ENCODE results near the gene KIF12. TPM values are rescaled to one million over a fixed set of nuclear protein-coding genes. Genes with fewer than 3 reads are reported as not detected.
"Not testable (repeated sequence)": the region's sequence is repeated elsewhere in the genome, so short reads cannot be mapped to it uniquely, and the experiment has no call there.

The KIF12 gene
- polyA plus RNA-seq, 4 donors: 14.3 to 151 (median 105) TPM

- DNase-seq (no peak), FAIRE-seq (no peak)
- H3K4me3 ChIP-seq (ENCODE audit: low read depth in 1 of 3, low read length in 3 of 3): no peak overlapping the region
- peaks cover 0 to 2% of the 10 kb centered on the region in 2 donors for H3K9me3 ChIP-seq (ENCODE audit: control insufficient read depth in 2 of 2, insufficient read depth in 1 of 2, low read depth in 1 of 2, low read length in 1 of 2)
- H3K27ac ChIP-seq (ENCODE audit: low read depth in 1 of 3, low read length in 2 of 3): no peak overlapping the region
- peaks cover 0 to 13% (median 0%) of the 10 kb centered on the region in 3 donors for H3K4me1 ChIP-seq (ENCODE audit: control insufficient read depth in 3 of 3, insufficient read depth in 2 of 3, low read depth in 1 of 3, low read length in 2 of 3)
- 86 to 93% (median 92%) methylated on average over 8 of the region's 8 CpGs for WGBS, 3 donors
- no peaks in the 10 kb centered on the region for H3K36me3 ChIP-seq (ENCODE audit: control insufficient read depth in 3 of 3, insufficient read depth in 2 of 3, low read depth in 1 of 3, low read length in 3 of 3)
- H3K27me3 ChIP-seq (ENCODE audit: control insufficient read depth in 3 of 3, insufficient read depth in 3 of 3, low read length in 3 of 3): no peaks in the 10 kb centered on the region
These were observed 39.5 kb upstream of the KIF12 start for GRCh38 chr9:114138552-114138971.

GRCh38 chr9:114137831-114138230 lies 38.7 kb upstream of the KIF12 start:
- WGBS, 3 donors: 81 to 84% (median 83%) methylated on average over 6 of the region's 6 CpGs
- H3K27ac ChIP-seq (ENCODE audit: low read depth in 1 of 3, low read length in 2 of 3): no peak overlapping the region
- no peaks in the 10 kb centered on the region for H3K9me3 ChIP-seq (ENCODE audit: control insufficient read depth in 2 of 2, insufficient read depth in 1 of 2, low read depth in 1 of 2, low read length in 1 of 2)
- H3K4me3 ChIP-seq (ENCODE audit: low read depth in 1 of 3, low read length in 3 of 3): no peak overlapping the region
- H3K36me3 ChIP-seq (ENCODE audit: control insufficient read depth in 3 of 3, insufficient read depth in 2 of 3, low read depth in 1 of 3, low read length in 3 of 3): no peaks in the 10 kb centered on the region
- peaks cover 0 to 13% (median 0%) of the 10 kb centered on the region in 3 donors for H3K4me1 ChIP-seq (ENCODE audit: control insufficient read depth in 3 of 3, insufficient read depth in 2 of 3, low read depth in 1 of 3, low read length in 2 of 3)
- no peaks in the 10 kb centered on the region for H3K27me3 ChIP-seq (ENCODE audit: control insufficient read depth in 3 of 3, insufficient read depth in 3 of 3, low read length in 3 of 3)
- no peak for FAIRE-seq
- no peak for DNase-seq

- FAIRE-seq: no peak
- WGBS, 3 donors: 43 to 68% (median 60%) methylated on average over 5 of the region's 5 CpGs
These were observed 35.8 kb upstream of the KIF12 start for GRCh38 chr9:114134827-114135396.

DNA sequence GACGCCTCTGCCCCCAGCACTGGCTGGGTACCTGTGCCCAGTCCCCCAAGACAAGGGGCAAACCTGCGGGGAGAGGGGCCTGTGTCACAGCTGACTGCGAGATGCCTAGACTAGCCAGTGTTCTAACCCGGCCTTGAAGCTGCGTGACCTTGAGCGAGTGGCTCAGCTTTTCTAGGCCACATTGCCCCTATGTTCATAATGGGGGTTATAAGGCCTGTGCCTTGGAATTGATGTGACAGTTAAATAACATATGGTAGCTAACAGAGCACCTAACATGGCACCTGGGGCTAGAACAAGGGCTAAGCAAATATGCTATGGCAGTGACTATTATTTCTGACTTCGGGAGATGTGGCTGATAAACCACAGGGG lies 33.4 kb upstream of the KIF12 start:
- peaks cover 0 to 4% of the 10 kb centered on the region in 2 donors for H3K9me3 ChIP-seq (ENCODE audit: control insufficient read depth in 2 of 2, insufficient read depth in 1 of 2, low read depth in 1 of 2, low read length in 1 of 2)
- FAIRE-seq (no peak), DNase-seq (no peak)
- no peaks in the 10 kb centered on the region for H3K4me1 ChIP-seq (ENCODE audit: control insufficient read depth in 3 of 3, insufficient read depth in 2 of 3, low read depth in 1 of 3, low read length in 2 of 3)
- H3K27me3 ChIP-seq (ENCODE audit: control insufficient read depth in 3 of 3, insufficient read depth in 3 of 3, low read length in 3 of 3): peaks cover 0 to 4% (median 0%) of the 10 kb centered on the region in 3 donors
- WGBS, 3 donors: 91 to 94% (median 93%) methylated on average over 7 of the region's 7 CpGs
- H3K36me3 ChIP-seq (ENCODE audit: control insufficient read depth in 3 of 3, insufficient read depth in 2 of 3, low read depth in 1 of 3, low read length in 3 of 3): no peaks in the 10 kb centered on the region
- H3K27ac ChIP-seq (ENCODE audit: low read depth in 1 of 3, low read length in 2 of 3): no peak overlapping the region
- no peak overlapping the region for H3K4me3 ChIP-seq (ENCODE audit: low read depth in 1 of 3, low read length in 3 of 3)

More at GRCh38 chr9:114134827-114135396, 35.8 kb upstream of the KIF12 start:
- H3K27ac ChIP-seq (ENCODE audit: low read depth in 1 of 3, low read length in 2 of 3): no peak overlapping the region
- no peak overlapping the region for H3K4me3 ChIP-seq (ENCODE audit: low read depth in 1 of 3, low read length in 3 of 3)
- no peaks in the 10 kb centered on the region for H3K36me3 ChIP-seq (ENCODE audit: control insufficient read depth in 3 of 3, insufficient read depth in 2 of 3, low read depth in 1 of 3, low read length in 3 of 3)
- H3K4me1 ChIP-seq (ENCODE audit: control insufficient read depth in 3 of 3, insufficient read depth in 2 of 3, low read depth in 1 of 3, low read length in 2 of 3): no peaks in the 10 kb centered on the region
- DNase-seq: no peak
- H3K9me3 ChIP-seq (ENCODE audit: control insufficient read depth in 2 of 2, insufficient read depth in 1 of 2, low read depth in 1 of 2, low read length in 1 of 2): no peaks in the 10 kb centered on the region
- H3K27me3 ChIP-seq (ENCODE audit: control insufficient read depth in 3 of 3, insufficient read depth in 3 of 3, low read length in 3 of 3): peaks cover 0 to 2% (median 0%) of the 10 kb centered on the region in 3 donors

DNA sequence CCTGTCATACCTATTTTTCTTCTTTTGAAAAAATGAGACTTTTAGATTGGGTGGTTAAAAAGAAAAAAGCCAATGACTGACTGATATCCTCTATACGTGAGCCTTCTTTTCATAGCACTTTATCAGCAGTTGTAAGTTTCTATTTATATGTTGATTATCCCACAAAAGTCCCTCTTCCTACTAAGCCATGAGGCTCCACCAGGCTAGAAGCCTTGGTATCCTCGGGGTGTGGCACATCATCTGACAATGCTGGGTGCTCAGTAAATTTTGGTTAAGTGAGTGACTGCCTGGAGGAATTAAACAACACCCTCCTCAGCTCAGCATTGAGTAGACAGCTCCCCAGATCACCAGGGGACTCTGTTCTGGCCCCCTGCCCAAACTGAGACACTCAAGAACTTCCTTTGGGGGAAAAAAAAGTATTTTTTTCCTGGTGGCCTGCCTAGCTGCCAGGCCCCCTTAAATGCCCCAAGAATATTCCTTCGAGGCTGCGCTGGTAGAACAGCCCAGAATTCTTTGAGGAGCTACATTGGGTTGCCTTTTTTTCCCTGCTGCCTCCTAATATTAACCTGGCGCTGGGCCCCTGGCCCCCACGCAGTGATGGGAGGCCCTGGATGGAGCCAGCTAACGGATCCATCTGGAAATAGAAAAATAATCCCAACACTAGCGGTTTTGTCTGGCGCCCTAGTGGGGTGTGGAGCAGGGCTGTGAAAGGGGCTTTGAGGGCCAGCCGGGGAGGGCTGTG lies 32.9 kb upstream of the KIF12 start:
- Histone ChIP-seq H3K27ac (ENCODE audit: low read depth in 1 of 3, low read length in 2 of 3) (no peak overlapping the region), H3K4me1 (ENCODE audit: control insufficient read depth in 3 of 3, insufficient read depth in 2 of 3, low read depth in 1 of 3, low read length in 2 of 3) (no peaks in the 10 kb centered on the region), H3K36me3 (ENCODE audit: control insufficient read depth in 3 of 3, insufficient read depth in 2 of 3, low read depth in 1 of 3, low read length in 3 of 3) (no peaks in the 10 kb centered on the region), H3K4me3 (ENCODE audit: low read depth in 1 of 3, low read length in 3 of 3) (no peak overlapping the region), H3K9me3 (ENCODE audit: control insufficient read depth in 2 of 2, insufficient read depth in 1 of 2, low read depth in 1 of 2, low read length in 1 of 2) (peaks cover 0 to 9% of the 10 kb centered on the region in 2 donors), H3K27me3 (ENCODE audit: control insufficient read depth in 3 of 3, insufficient read depth in 3 of 3, low read length in 3 of 3) (peaks cover 0 to 4% (median 0%) of the 10 kb centered on the region in 3 donors)
- DNase-seq (no peak), FAIRE-seq (no peak)
- 73 to 84% (median 82%) methylated on average over 10 of the region's 10 CpGs for WGBS, 3 donors

DNA sequence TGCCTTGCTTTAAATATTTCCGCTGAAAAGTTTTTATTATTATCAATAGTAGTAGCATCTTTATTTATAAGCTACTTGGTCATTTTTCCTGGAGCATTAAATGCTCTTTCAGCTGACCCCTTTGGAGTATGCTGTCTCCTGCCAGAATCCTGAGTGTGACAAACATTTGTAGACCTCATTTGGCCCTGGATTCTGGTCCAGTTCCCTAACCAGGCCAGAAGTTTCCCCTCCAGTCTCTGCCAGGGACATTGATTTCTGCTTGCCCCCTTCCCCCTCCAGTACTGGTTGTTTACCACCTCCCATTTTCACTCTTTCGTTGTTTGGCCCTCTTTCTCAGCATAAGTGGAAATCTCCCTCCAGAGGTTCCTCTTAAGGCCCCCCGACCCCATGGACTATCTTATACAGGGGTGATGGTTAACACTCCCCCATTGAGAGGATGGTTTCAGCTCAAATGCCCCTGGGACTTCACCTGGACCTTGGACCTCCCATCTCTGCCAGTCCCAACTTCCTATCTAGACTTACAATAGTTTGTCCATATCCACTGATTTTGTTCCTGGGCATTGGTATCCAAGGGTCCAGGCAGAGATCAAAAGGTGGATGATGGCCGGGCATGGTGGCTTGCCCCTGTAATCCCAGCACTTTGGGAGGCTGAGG lies 31.7 kb upstream of the KIF12 start:
- no peak overlapping the region for H3K27ac ChIP-seq (ENCODE audit: low read depth in 1 of 3, low read length in 2 of 3)

GRCh38 chr9:114130141-114130540 lies 31.0 kb upstream of the KIF12 start:
- peaks cover 0 to 4% (median 0%) of the 10 kb centered on the region in 3 donors for H3K27me3 ChIP-seq (ENCODE audit: control insufficient read depth in 3 of 3, insufficient read depth in 3 of 3, low read length in 3 of 3)
- H3K27ac ChIP-seq (ENCODE audit: low read depth in 1 of 3, low read length in 2 of 3): no peak overlapping the region
- FAIRE-seq: no peak
- H3K4me3 ChIP-seq (ENCODE audit: low read depth in 1 of 3, low read length in 3 of 3): no peak overlapping the region
- peaks cover 0 to 9% of the 10 kb centered on the region in 2 donors for H3K9me3 ChIP-seq (ENCODE audit: control insufficient read depth in 2 of 2, insufficient read depth in 1 of 2, low read depth in 1 of 2, low read length in 1 of 2)
- peaks cover 0 to under 1% (median 0%) of the 10 kb centered on the region in 3 donors for H3K4me1 ChIP-seq (ENCODE audit: control insufficient read depth in 3 of 3, insufficient read depth in 2 of 3, low read depth in 1 of 3, low read length in 2 of 3)
- H3K36me3 ChIP-seq (ENCODE audit: control insufficient read depth in 3 of 3, insufficient read depth in 2 of 3, low read depth in 1 of 3, low read length in 3 of 3): no peaks in the 10 kb centered on the region
- peak in 1 of 2 donors; percentile 24 for DNase-seq
- 45 to 77% (median 61%) methylated on average over 7 of the region's 7 CpGs for WGBS, 3 donors

More for the DNA sequence above, 31.7 kb upstream of the KIF12 start:
- no peak overlapping the region for H3K4me3 ChIP-seq (ENCODE audit: low read depth in 1 of 3, low read length in 3 of 3)
- DNase-seq (no peak), FAIRE-seq (no peak)
- 79 to 87% (median 87%) methylated on average over 4 of the region's 4 CpGs for WGBS, 3 donors
- H3K27me3 ChIP-seq (ENCODE audit: control insufficient read depth in 3 of 3, insufficient read depth in 3 of 3, low read length in 3 of 3): peaks cover 0 to 4% (median 0%) of the 10 kb centered on the region in 3 donors
- no peaks in the 10 kb centered on the region for H3K4me1 ChIP-seq (ENCODE audit: control insufficient read depth in 3 of 3, insufficient read depth in 2 of 3, low read depth in 1 of 3, low read length in 2 of 3)
- no peaks in the 10 kb centered on the region for H3K36me3 ChIP-seq (ENCODE audit: control insufficient read depth in 3 of 3, insufficient read depth in 2 of 3, low read depth in 1 of 3, low read length in 3 of 3)
- H3K9me3 ChIP-seq (ENCODE audit: control insufficient read depth in 2 of 2, insufficient read depth in 1 of 2, low read depth in 1 of 2, low read length in 1 of 2): peaks cover 0 to 9% of the 10 kb centered on the region in 2 donors

DNA sequence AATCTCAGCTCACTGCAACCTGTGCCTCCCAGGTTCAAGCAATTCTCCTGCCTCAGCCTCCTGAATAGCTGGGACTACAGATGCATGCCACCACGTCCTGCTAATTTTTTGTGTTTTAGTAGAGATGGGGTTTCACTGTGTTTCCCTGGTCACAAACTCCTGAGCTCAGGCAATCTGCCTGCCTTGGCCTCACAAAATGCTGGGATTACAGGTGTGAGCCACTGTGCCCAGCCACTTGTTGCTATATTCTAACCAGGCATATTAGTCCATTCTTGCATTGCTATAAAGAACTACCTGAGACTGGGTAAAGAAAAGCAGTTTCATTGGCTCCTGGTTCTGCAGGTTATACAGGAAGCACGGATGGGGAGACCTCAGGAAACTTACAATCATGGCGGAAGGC lies 29.7 kb upstream of the KIF12 start:
- not testable (repeated sequence) for DNase-seq

More for the DNA sequence above, 29.7 kb upstream of the KIF12 start:
- peaks cover 0 to 13% (median 0%) of the 10 kb centered on the region in 3 donors for H3K4me1 ChIP-seq (ENCODE audit: control insufficient read depth in 3 of 3, insufficient read depth in 2 of 3, low read depth in 1 of 3, low read length in 2 of 3)
- FAIRE-seq; H3K4me3 ChIP-seq (ENCODE audit: low read depth in 1 of 3, low read length in 3 of 3); H3K9me3 ChIP-seq (ENCODE audit: control insufficient read depth in 2 of 2, insufficient read depth in 1 of 2, low read depth in 1 of 2, low read length in 1 of 2); H3K27ac ChIP-seq (ENCODE audit: low read depth in 1 of 3, low read length in 2 of 3); H3K27me3 ChIP-seq (ENCODE audit: control insufficient read depth in 3 of 3, insufficient read depth in 3 of 3, low read length in 3 of 3); H3K36me3 ChIP-seq (ENCODE audit: control insufficient read depth in 3 of 3, insufficient read depth in 2 of 3, low read depth in 1 of 3, low read length in 3 of 3): not testable (repeated sequence)
- 89 to 92% (median 91%) methylated on average over 3 of the region's 3 CpGs for whole genome bisulfite sequencing, 3 donors

All from small intestine (tissue), 7 donors.